ENCODE results near the gene MOV10L1.

Gene MOV10L1

GRCh38 chr22:50176850-50177536, 87.2 kb downstream of the MOV10L1 start:
- H3F3A ChIP-seq (ENCODE audit: insufficient read depth, low read length) = no peaks in the 10 kb centered on the region
- H3K27ac ChIP-seq (ENCODE audit: low read length) = no peak overlapping the region
- DNase-seq = no peak
- no peaks in the 10 kb centered on the region for H3K9me2 ChIP-seq (replicated peaks; ENCODE audit: insufficient read depth, low read length)
- no peak overlapping the region for H2AFZ ChIP-seq (ENCODE audit: low read length)
- no peak overlapping the region for H3K9ac ChIP-seq (ENCODE audit: low read length)
- TF ChIP-seq EZH2 (optimal IDR thresholded peaks at IDR 0.05; ENCODE audit: low read depth, low read length) (no peak), EZH2phosphoT487 (IDR thresholded peaks at IDR 0.05; ENCODE audit: low read length) (no peak), CTCF (IDR thresholded peaks at IDR 0.05; ENCODE audit: low read length) (no peak)
- H3K27me3 ChIP-seq (replicated peaks; ENCODE audit: insufficient read depth, low read length) = peaks cover 6% of the 10 kb centered on the region; the same call in 1 of the 2 replicates
- no peak overlapping the region for H3K4me2 ChIP-seq (ENCODE audit: low read depth, low read length)
- H3K9me3 ChIP-seq (replicated peaks; ENCODE audit: insufficient read depth, low read length) = no peaks in the 10 kb centered on the region
- H3K79me2 ChIP-seq (ENCODE audit: low read length) = no peaks in the 10 kb centered on the region
- no peaks in the 10 kb centered on the region for H3K36me3 ChIP-seq (replicated peaks; ENCODE audit: insufficient read depth, low read length)
- H3K4me1 ChIP-seq (ENCODE audit: low read length) = no peaks in the 10 kb centered on the region
- no peaks in the 10 kb centered on the region for H4K20me1 ChIP-seq (ENCODE audit: insufficient read depth, low read length)
- no peak overlapping the region for H3K4me3 ChIP-seq (ENCODE audit: low read length)

GRCh38 chr22:50177537-50178470, 88.0 kb downstream of the MOV10L1 start:
- no peak overlapping the region for H3K4me2 ChIP-seq (ENCODE audit: low read depth, low read length)
- no peak overlapping the region for H2AFZ ChIP-seq (ENCODE audit: low read length)
- H3K27me3 ChIP-seq (replicated peaks; ENCODE audit: insufficient read depth, low read length) = 0 out of 2 replicates have a peak, but pooled peaks cover 6% of the 10 kb centered on the region
- H3K4me3 ChIP-seq (ENCODE audit: low read length) = no peak overlapping the region
- no peaks in the 10 kb centered on the region for H3K9me2 ChIP-seq (replicated peaks; ENCODE audit: insufficient read depth, low read length)
- H3K36me3 ChIP-seq (replicated peaks; ENCODE audit: insufficient read depth, low read length) = no peaks in the 10 kb centered on the region
- H4K20me1 ChIP-seq (ENCODE audit: insufficient read depth, low read length) = no peaks in the 10 kb centered on the region
- DNase-seq = no peak
- no peak for TF ChIP-seq EZH2 (optimal IDR thresholded peaks at IDR 0.05; ENCODE audit: low read depth, low read length)
- TF ChIP-seq EZH2phosphoT487 (IDR thresholded peaks at IDR 0.05; ENCODE audit: low read length) = no peak
- no peak for TF ChIP-seq CTCF (IDR thresholded peaks at IDR 0.05; ENCODE audit: low read length)
- no peaks in the 10 kb centered on the region for H3K4me1 ChIP-seq (ENCODE audit: low read length)
- no peak overlapping the region for H3K9ac ChIP-seq (ENCODE audit: low read length)
- H3F3A ChIP-seq (ENCODE audit: insufficient read depth, low read length) = no peaks in the 10 kb centered on the region
- H3K9me3 ChIP-seq (replicated peaks; ENCODE audit: insufficient read depth, low read length) = no peaks in the 10 kb centered on the region
- no peaks in the 10 kb centered on the region for H3K79me2 ChIP-seq (ENCODE audit: low read length)
- H3K27ac ChIP-seq (ENCODE audit: low read length) = no peak overlapping the region

DNA sequence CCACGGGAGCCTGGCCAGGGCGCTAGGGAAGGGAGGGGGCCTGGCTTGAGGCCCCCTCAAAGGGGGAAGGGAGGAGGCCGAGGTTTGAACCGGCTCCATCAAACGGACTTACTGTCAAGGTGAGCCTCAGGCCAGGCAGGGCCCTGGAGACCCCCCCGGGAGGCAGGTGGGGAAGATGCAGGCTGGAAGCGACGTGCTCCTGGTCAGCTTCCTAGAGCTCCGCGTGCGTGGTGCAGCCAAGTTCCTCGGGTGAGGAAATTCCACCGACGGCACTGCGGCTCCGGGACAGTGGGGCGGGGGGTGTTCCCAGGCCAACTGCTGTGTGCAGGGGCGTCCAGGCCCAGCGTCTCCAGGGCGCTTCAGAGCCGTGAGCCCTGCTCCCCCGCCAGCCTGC, 88.7 kb downstream of the MOV10L1 start:
- no peak overlapping the region for H2AFZ ChIP-seq (ENCODE audit: low read length)
- no peaks in the 10 kb centered on the region for H3F3A ChIP-seq (ENCODE audit: insufficient read depth, low read length)
- H3K9me2 ChIP-seq (replicated peaks; ENCODE audit: insufficient read depth, low read length) = no peaks in the 10 kb centered on the region
- 0 out of 2 replicates have a peak, but pooled peaks cover 4% of the 10 kb centered on the region for H3K27me3 ChIP-seq (replicated peaks; ENCODE audit: insufficient read depth, low read length)
- H3K27ac ChIP-seq (ENCODE audit: low read length) = no peak overlapping the region
- no peak overlapping the region for H3K4me2 ChIP-seq (ENCODE audit: low read depth, low read length)
- H3K9me3 ChIP-seq (replicated peaks; ENCODE audit: insufficient read depth, low read length) = no peaks in the 10 kb centered on the region
- H3K9ac ChIP-seq (ENCODE audit: low read length) = no peak overlapping the region
- no peaks in the 10 kb centered on the region for H3K79me2 ChIP-seq (ENCODE audit: low read length)
- no peaks in the 10 kb centered on the region for H3K4me1 ChIP-seq (ENCODE audit: low read length)
- no peak overlapping the region for H3K4me3 ChIP-seq (ENCODE audit: low read length)
- DNase-seq = no peak
- H3K36me3 ChIP-seq (replicated peaks; ENCODE audit: insufficient read depth, low read length) = no peaks in the 10 kb centered on the region
- no peaks in the 10 kb centered on the region for H4K20me1 ChIP-seq (ENCODE audit: insufficient read depth, low read length)
- TF ChIP-seq EZH2 (optimal IDR thresholded peaks at IDR 0.05; ENCODE audit: low read depth, low read length) = no peak
- no peak for TF ChIP-seq EZH2phosphoT487 (IDR thresholded peaks at IDR 0.05; ENCODE audit: low read length)
- TF ChIP-seq CTCF (IDR thresholded peaks at IDR 0.05; ENCODE audit: low read length) = no peak

All from MM.1S (cell line).